Kidney epithelial cell (primary cell): ENCODE measurements around the gene FBXW8. TPM values are rescaled to one million over a fixed set of nuclear protein-coding genes. Genes with fewer than 3 reads are reported as not detected.

Experiments
- DNase-seq: peaks from one replicate; pipeline ENCODE4 v3.0.0-alpha.2; 2010; ENCODE audit warnings: low read depth
- H3K27me3 ChIP-seq: 2 replicates; pipeline ENCODE4 v1.6.0; 2011; ENCODE audit warnings: low read length; ENCODE audit not compliant: control insufficient read depth, insufficient read depth
- H3K36me3 ChIP-seq: 2 replicates; pipeline ENCODE4 v1.5.1; 2011; ENCODE audit warnings: low read length; ENCODE audit not compliant: control insufficient read depth, insufficient read depth
- H3K4me3 ChIP-seq: 2 replicates; pipeline ENCODE4 v1.5.1; 2011; ENCODE audit warnings: low read depth, mild to moderate bottlenecking, control low read depth, low read length
- total RNA-seq: library from RNA; depleted of rRNA; stranded (reverse); fragments of >200 nt; gene quantifications from 2 replicates; pipeline ENCODE4 v1.2.3, GENCODE V29; 2015
- TF ChIP-seq, protein P1 (sequence below): IDR thresholded peaks from 2 replicates; pipeline ENCODE4 v1.5.1; 2011; ENCODE audit warnings: mild to moderate bottlenecking, moderate library complexity, low read length, control low read depth, inconsistent platforms; ENCODE audit not compliant: insufficient read depth, poor library complexity, severe bottlenecking

The FBXW8 gene
- total RNA-seq, 1 donor from 2014 or later = 25.4 TPM

GRCh38 chr12:117011988-117012805, 101.4 kb downstream of the FBXW8 start:
- no peak overlapping the region for H3K4me3 ChIP-seq
- TF ChIP-seq, protein P1, sequence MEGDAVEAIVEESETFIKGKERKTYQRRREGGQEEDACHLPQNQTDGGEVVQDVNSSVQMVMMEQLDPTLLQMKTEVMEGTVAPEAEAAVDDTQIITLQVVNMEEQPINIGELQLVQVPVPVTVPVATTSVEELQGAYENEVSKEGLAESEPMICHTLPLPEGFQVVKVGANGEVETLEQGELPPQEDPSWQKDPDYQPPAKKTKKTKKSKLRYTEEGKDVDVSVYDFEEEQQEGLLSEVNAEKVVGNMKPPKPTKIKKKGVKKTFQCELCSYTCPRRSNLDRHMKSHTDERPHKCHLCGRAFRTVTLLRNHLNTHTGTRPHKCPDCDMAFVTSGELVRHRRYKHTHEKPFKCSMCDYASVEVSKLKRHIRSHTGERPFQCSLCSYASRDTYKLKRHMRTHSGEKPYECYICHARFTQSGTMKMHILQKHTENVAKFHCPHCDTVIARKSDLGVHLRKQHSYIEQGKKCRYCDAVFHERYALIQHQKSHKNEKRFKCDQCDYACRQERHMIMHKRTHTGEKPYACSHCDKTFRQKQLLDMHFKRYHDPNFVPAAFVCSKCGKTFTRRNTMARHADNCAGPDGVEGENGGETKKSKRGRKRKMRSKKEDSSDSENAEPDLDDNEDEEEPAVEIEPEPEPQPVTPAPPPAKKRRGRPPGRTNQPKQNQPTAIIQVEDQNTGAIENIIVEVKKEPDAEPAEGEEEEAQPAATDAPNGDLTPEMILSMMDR = no peak
- peaks cover 1% of the 10 kb centered on the region for H3K36me3 ChIP-seq
- H3K27me3 ChIP-seq = no peaks in the 10 kb centered on the region
- no peak for DNase-seq

DNA sequence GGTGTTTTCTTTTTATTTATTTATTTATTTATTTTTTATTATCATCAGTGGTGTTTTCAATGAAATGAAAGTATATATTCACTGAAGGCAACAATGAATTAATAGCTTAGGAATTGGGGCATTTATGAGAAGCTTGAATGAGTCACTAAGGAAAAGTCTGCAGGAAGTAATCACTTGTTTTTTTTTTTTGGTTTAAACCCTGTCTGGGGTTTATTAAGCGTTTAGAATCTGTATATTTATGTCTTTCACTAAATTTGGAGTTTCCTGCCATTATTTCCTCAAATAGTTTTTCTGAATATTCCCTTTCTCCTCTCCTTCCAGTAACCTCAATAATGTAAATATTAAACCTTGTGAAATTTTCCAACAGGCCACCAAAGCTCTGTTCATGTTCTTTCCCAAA, 103.0 kb downstream of the FBXW8 start:
- H3K27me3 ChIP-seq = no peaks in the 10 kb centered on the region
- H3K36me3 ChIP-seq = peaks cover 1% of the 10 kb centered on the region
- TF ChIP-seq, protein P1 = no peak
- H3K4me3 ChIP-seq = no peak overlapping the region
- no peak for DNase-seq

DNA sequence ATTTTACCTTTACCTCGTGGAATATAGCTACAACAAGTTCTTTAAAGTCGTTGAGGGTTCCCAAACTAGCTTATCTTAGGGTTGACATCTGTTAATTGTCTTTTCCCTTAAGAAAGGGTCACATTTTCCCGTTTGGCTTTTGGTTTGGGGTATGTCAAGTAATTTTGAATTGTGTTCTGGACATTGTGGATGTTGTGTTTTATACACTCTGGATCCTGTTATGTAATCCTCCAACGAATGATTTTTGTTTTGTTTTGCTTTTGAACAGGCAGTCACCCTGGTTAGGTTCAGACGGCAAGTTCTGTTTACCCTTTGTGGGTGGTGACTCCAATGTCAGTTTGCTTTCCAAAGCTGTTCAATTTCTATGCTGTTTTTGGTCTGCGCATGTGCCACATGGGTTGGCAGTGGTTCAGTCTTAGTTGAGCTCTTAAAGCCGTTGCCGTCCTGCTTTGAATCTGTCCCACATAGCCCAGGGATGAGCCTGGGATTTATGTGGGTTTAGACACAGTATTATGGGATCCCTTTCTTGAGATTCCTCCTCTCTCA, 103.7 kb downstream of the FBXW8 start:
- TF ChIP-seq, protein P1 = no peak
- no peaks in the 10 kb centered on the region for H3K27me3 ChIP-seq
- DNase-seq = no peak
- H3K4me3 ChIP-seq = no peak overlapping the region
- H3K36me3 ChIP-seq = peaks cover 1% of the 10 kb centered on the region

- Histone ChIP-seq H3K27me3 (no peaks in the 10 kb centered on the region), H3K36me3 (peaks cover 1% of the 10 kb centered on the region), H3K4me3 (no peak overlapping the region)
- no peak for DNase-seq
- TF ChIP-seq, protein P1 = no peak
Observed at GRCh38 chr12:117015811-117016210, 105.1 kb downstream of the FBXW8 start.

GRCh38 chr12:117017807-117018206, 107.1 kb downstream of the FBXW8 start:
- no peak for DNase-seq

More at GRCh38 chr12:117017807-117018206, 107.1 kb downstream of the FBXW8 start:
- Histone ChIP-seq H3K36me3 (peaks cover under 1% of the 10 kb centered on the region), H3K27me3 (no peaks in the 10 kb centered on the region), H3K4me3 (no peak overlapping the region)
- TF ChIP-seq, protein P1 = no peak
